AG04450 (cell line): ENCODE results near the gene LDB3. TPM values are rescaled to one million over a fixed set of nuclear protein-coding genes. Genes with fewer than 3 reads are reported as not detected.

Source experiments
- CTCF ChIA-PET: fragments of 300-600, 350-600 bp; formaldehyde crosslinking; extraction: SDS; loops from one replicate; lab custom pipeline; 2022; ENCODE audit warnings: antibody characterized with exemption, inconsistent platforms; lab: Charles Lee
- POLR2A ChIA-PET: fragments of 350-600 bp; formaldehyde crosslinking; extraction: SDS; loops from one replicate; lab custom pipeline; 2021; ENCODE audit warnings: antibody characterized with exemption, inconsistent platforms; lab: Yijun Ruan, JAX
- DNase-seq: peaks from one replicate; pipeline ENCODE4 v3.0.0-alpha.2; 2011; ENCODE audit warnings: low read depth, low spot score
- H3K27ac ChIP-seq: one replicate; pipeline ENCODE4 v1.5.1; 2012; ENCODE audit warnings: low read depth, low read length, control low read depth
- H3K27me3 ChIP-seq: one replicate; pipeline ENCODE4 v1.6.0; 2012; ENCODE audit warnings: low read length; ENCODE audit not compliant: control insufficient read depth, insufficient read depth
- H3K4me3 ChIP-seq: 2 replicates; pipeline ENCODE4 v1.5.1; 2011; ENCODE audit warnings: mild to moderate bottlenecking, low read depth, low read length, control low read depth
- H3K9me3 ChIP-seq: 2 replicates; pipeline ENCODE4 v1.5.1; 2012; ENCODE audit warnings: low read length; ENCODE audit not compliant: control insufficient read depth, insufficient read depth
- polyA minus RNA-seq: library from RNA; depleted of rRNA, polyadenylated mRNA; stranded (reverse); fragments of >200 nt; gene quantifications from 2 replicates; pipeline ENCODE4 v1.2.3, GENCODE V29; 2011; rRNA and poly(A)+ RNA removed
- polyA plus RNA-seq: library from polyadenylated mRNA; depleted of rRNA; stranded (reverse); fragments of >200 nt; gene quantifications from 2 replicates; pipeline ENCODE4 v1.2.3, GENCODE V29; 2011; rRNA removed
- TF ChIP-seq, protein P1 (sequence below): IDR thresholded peaks from 2 replicates; pipeline ENCODE4 v1.5.1; 2011; ENCODE audit warnings: low read depth, low read length, control low read depth, inconsistent platforms

Gene LDB3, protein sequence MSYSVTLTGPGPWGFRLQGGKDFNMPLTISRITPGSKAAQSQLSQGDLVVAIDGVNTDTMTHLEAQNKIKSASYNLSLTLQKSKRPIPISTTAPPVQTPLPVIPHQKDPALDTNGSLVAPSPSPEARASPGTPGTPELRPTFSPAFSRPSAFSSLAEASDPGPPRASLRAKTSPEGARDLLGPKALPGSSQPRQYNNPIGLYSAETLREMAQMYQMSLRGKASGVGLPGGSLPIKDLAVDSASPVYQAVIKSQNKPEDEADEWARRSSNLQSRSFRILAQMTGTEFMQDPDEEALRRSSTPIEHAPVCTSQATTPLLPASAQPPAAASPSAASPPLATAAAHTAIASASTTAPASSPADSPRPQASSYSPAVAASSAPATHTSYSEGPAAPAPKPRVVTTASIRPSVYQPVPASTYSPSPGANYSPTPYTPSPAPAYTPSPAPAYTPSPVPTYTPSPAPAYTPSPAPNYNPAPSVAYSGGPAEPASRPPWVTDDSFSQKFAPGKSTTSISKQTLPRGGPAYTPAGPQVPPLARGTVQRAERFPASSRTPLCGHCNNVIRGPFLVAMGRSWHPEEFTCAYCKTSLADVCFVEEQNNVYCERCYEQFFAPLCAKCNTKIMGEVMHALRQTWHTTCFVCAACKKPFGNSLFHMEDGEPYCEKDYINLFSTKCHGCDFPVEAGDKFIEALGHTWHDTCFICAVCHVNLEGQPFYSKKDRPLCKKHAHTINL
- polyA plus RNA-seq = 0.46 and 0.60 TPM in 2 replicates
- polyA minus RNA-seq = 0.48 and 1.7 TPM in 2 replicates

DNA sequence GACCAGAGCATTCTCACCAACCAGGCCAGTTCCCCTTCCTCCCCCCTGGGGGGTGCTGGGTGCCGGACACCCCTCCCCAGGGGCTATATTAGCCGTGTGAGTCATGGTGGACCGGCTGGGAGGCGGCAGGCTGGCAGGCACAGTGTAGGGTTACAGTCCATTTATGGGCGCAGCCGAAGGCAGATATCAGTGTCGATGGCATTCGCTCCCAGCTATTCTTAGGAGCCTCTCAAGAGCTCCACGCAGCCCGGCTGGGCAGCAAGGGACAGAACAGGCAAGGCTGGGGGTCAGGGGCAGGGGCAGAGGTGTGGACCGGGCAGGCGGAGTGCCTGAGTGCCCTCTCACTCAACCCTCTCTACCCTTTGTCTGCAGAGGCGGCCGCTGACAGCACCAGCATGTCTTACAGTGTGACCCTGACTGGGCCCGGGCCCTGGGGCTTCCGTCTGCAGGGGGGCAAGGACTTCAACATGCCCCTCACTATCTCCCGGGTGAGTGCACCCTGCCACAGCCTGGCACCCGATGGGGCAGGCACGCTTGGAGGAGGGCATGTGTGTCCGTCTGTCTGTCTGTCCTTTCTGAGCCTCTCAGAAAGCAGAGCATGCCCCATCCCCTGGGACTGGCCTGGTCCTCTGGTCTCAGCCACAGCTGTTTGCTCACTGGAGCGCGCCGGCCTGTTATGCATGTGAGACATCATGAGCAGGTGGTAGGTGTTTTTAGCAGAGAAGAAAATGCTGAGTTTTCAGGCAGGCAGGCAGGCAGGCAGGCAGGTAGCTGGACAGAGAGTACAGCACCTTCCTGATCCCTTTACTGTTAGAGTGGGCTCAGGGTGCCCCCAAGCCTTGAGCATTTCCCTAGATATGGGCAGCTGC, at the start of gene LDB3:
TSS of gene LDB3 (plus strand) at position 215 of the 869 bp plus-strand sequence. CDS start at position 396, 181 bp downstream.
- H3K4me3 ChIP-seq = peak within 1 kb of the TSS; percentile 7; the same call in 1 of the 2 replicates
- H3K27me3 ChIP-seq = no peaks in the 10 kb centered on the region
- no peak for DNase-seq
- CTCF ChIA-PET = interaction anchor here (0.5 to 1.0 kb wide), 3 partner anchors 10 to 25 kb away, joined by 3 read pairs; no protein-coding TSS in a partner anchor
- POLR2A ChIA-PET = no interaction called here
- H3K9me3 ChIP-seq = no peaks in the 10 kb centered on the region; the same call in 1 of the 2 replicates
- peak within 1 kb of the TSS; percentile 11 for H3K27ac ChIP-seq
- TF ChIP-seq, protein P1, sequence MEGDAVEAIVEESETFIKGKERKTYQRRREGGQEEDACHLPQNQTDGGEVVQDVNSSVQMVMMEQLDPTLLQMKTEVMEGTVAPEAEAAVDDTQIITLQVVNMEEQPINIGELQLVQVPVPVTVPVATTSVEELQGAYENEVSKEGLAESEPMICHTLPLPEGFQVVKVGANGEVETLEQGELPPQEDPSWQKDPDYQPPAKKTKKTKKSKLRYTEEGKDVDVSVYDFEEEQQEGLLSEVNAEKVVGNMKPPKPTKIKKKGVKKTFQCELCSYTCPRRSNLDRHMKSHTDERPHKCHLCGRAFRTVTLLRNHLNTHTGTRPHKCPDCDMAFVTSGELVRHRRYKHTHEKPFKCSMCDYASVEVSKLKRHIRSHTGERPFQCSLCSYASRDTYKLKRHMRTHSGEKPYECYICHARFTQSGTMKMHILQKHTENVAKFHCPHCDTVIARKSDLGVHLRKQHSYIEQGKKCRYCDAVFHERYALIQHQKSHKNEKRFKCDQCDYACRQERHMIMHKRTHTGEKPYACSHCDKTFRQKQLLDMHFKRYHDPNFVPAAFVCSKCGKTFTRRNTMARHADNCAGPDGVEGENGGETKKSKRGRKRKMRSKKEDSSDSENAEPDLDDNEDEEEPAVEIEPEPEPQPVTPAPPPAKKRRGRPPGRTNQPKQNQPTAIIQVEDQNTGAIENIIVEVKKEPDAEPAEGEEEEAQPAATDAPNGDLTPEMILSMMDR = no peak

DNA sequence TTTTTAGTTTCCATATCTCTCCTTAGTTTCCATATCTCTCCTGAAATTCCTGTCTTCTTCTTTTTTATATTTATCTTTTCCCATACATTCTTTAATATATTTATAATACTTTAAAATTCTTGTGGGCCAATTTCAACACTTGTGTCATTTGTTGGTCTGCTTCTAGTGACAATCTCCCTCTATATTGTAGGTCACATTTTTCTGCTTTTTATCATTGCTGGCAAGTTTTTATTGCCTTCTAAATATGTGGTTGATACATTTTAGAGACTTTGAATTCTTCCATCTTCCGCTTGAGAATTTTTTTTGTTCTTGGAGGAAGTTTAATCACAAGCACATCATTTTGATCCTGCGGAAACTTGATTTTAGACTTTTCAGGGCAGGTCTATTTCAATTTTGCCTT, 40.0 kb upstream of the LDB3 start:
- Histone ChIP-seq H3K27ac (no peak overlapping the region), H3K9me3 (no peaks in the 10 kb centered on the region), H3K27me3 (no peaks in the 10 kb centered on the region), H3K4me3 (no peak overlapping the region)
- ChIA-PET CTCF (interaction anchor here (1.0 kb wide), 1 partner anchor 65 kb away, joined by 3 read pairs; no protein-coding TSS in a partner anchor), POLR2A (no interaction called here)
- TF ChIP-seq, protein P1 = no peak
- no peak for DNase-seq

DNA sequence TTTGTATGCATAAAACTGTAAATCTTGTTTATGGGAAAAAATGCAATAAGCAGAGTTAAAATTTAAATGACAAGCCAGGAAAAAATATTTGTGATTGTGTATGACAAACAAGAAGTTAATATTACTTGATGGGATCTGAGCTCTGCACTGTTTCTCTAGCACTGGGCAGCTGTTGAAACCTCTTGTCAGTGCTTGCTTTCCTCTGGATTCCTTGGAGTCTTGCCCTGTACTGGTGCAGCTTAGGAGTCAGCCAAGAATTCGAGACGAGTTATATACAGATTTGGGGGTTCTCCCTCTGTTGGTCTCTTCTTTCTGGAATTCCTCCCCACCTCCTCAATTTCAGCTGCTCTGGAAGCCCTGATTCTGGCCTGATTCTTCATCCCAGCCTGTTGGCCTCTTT, 38.2 kb upstream of the LDB3 start:
- no peak for DNase-seq
- POLR2A ChIA-PET = no interaction called here
- CTCF ChIA-PET = interaction anchor here (1.0 kb wide), 1 partner anchor 45 kb away, joined by 3 read pairs; no protein-coding TSS in a partner anchor
- H3K4me3 ChIP-seq = no peak overlapping the region
- H3K9me3 ChIP-seq = no peaks in the 10 kb centered on the region
- H3K27me3 ChIP-seq = no peaks in the 10 kb centered on the region
- TF ChIP-seq, protein P1 = no peak
- no peak overlapping the region for H3K27ac ChIP-seq

DNA sequence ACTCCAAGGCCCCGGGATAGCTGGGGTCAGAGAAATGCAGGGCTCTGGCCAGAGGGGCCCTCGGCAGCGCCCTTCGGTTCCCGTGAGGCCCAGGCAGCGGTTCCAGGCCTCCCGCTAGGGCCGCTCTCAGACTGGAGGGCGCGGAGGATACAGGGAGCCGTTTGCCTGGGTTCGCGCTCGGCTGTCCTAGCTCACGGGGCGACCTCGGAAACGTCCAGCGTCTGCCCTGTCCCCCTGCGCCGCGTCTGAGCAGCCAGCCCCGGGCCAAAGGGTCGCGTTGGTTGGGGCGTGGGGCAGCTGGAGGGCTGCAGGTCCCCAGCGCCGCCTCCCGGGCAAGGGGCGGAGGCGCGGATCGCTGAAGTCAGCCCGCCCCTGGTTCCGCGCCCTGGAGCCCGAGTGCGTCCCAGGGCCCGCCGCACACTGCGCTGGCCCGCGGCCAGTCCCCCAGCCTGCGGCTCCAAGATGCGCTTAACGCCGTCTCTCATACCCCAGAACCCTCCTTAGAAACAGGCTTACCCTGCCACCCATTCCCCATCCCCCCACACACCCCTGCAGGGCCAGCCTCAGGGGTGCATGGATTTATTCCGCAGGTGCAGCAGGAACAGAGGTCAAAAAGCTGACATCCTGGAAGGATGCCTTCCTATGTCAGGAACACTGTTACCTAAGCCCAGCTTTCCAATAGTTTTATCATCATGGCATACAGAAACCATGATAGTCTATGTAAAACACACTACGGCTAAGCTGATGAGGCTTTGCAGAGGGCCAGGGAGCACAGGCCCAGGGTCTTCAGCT, 36.1 kb upstream of the LDB3 start:
- POLR2A ChIA-PET = no interaction called here
- Histone ChIP-seq H3K27me3 (no peaks in the 10 kb centered on the region), H3K9me3 (no peaks in the 10 kb centered on the region), H3K27ac (no peak overlapping the region), H3K4me3 (peak overlapping the region; percentile 48)
- CTCF ChIA-PET = interaction anchor here (1.0 to 1.2 kb wide), 2 partner anchors 22 to 47 kb away, joined by 3 to 4 read pairs; no protein-coding TSS in a partner anchor
- DNase-seq = no peak
- TF ChIP-seq, protein P1 = peak; percentile 35
